NCI-H2107 treated with DMSO at 0.1 percent for 48 hours (cell line): ENCODE measurements around the gene ZP3.
A peak's percentile ranks its signal among the peaks of the same experiment; 100 is the strongest.
"Not testable (repeated sequence)": the region's sequence is repeated elsewhere in the genome, so short reads cannot be mapped to it uniquely, and the experiment has no call there.

ENCODE experiments used
- DNase-seq: peaks from one replicate; lab custom pipeline; 2025; ENCODE audit not compliant: unreplicated experiment; lab: John Stamatoyannopoulos, UW

Gene ZP3

GRCh38 chr7:76403780-76404494, 20.8 kb upstream of the ZP3 start:
- DNase-seq: no peak

- DNase-seq: no peak
These were observed 19.0 kb upstream of the ZP3 start for GRCh38 chr7:76405738-76406137.

GRCh38 chr7:76407718-76408117, 17.0 kb upstream of the ZP3 start:
- DNase-seq: no peak

- no peak for DNase-seq
These were observed 16.6 kb upstream of the ZP3 start for GRCh38 chr7:76408121-76408560.

- DNase-seq: no peak
These were observed 15.2 kb upstream of the ZP3 start, which contains the start of gene SSC4D for GRCh38 chr7:76409537-76409936. TSS of gene SSC4D (minus strand) at chr7:76409697. CDS start at chr7:76404439, 5,258 bp downstream.

- no peak for DNase-seq
These were observed 13.1 kb upstream of the ZP3 start for GRCh38 chr7:76411626-76412025.

- no peak for DNase-seq
These were observed 12.5 kb upstream of the ZP3 start for GRCh38 chr7:76412249-76412648.

GRCh38 chr7:76417654-76418310, 7.0 kb upstream of the ZP3 start:
- DNase-seq: not testable (repeated sequence)

- DNase-seq: not testable (repeated sequence)
These were observed 3.7 kb upstream of the ZP3 start for GRCh38 chr7:76421097-76421496.

GRCh38 chr7:76423666-76424412, 911 bp upstream of the ZP3 start:
- DNase-seq: no peak

GRCh38 chr7:76425156-76425555, 406 bp downstream of the ZP3 start:
- DNase-seq: no peak

- DNase-seq: not testable (repeated sequence)
These were observed 808 bp downstream of the ZP3 start for GRCh38 chr7:76425558-76425957.

GRCh38 chr7:76426246-76426645, 1.5 kb downstream of the ZP3 start:
- no peak for DNase-seq

- no peak for DNase-seq
These were observed 2.9 kb downstream of the ZP3 start for GRCh38 chr7:76427635-76428034.

GRCh38 chr7:76428149-76428823, 3.5 kb downstream of the ZP3 start:
- no peak for DNase-seq

GRCh38 chr7:76428868-76429805, 4.4 kb downstream of the ZP3 start:
- no peak for DNase-seq

- DNase-seq: no peak
These were observed 5.5 kb downstream of the ZP3 start for GRCh38 chr7:76430211-76430610.

GRCh38 chr7:76430836-76431235, 6.1 kb downstream of the ZP3 start:
- no peak for DNase-seq

- DNase-seq: peak; percentile 83
These were observed 13.1 kb downstream of the ZP3 start for GRCh38 chr7:76437873-76438272.
